Fibroblast of lung (primary cell): ENCODE measurements around the gene ANKRD65.
"Not testable (repeated sequence)": the region's sequence is repeated elsewhere in the genome, so short reads cannot be mapped to it uniquely, and the experiment has no call there.

ENCODE experiments used
- EZH2 ChIP-seq: IDR thresholded peaks from 2 replicates; pipeline ENCODE4 v1.5.1; 2012; ENCODE audit warnings: low read length, control low read depth, mild to moderate bottlenecking; ENCODE audit errors: missing control alignments
- TF ChIP-seq, protein P1 (sequence below), 2 donors: IDR thresholded peaks in 1 of 2; conservative IDR thresholded peaks in 1 of 2; 1 replicate in 1 of 2; 2 replicates in 1 of 2; pipeline ENCODE4 v1.5.1; 2011 to 2012; ENCODE audit warnings: low read length in 2 of 2, control low read depth in 1 of 2, inconsistent platforms in 1 of 2, low read depth in 1 of 2, mild to moderate bottlenecking in 1 of 2

DNA sequence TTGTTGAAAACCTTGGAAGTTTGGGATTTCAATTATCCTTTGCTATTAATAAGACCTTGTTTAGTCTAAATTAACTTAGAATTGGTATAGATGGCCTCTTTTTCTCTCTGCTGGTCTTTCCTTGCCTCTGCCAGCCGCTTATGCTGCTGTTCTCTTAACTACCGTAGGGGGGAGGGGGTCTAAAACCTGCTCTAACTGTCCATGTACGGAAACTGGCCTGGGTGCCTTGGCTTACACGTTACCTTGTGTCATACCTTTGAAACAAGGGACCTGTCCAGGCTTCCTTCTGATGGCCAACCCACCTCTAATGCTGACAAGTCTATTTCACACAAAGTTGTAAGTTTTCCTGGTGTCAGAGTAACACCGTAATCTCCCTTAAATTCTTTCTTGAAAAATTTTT is 3.7 kb downstream of the ANKRD65 start:
- TF ChIP-seq, protein P1, sequence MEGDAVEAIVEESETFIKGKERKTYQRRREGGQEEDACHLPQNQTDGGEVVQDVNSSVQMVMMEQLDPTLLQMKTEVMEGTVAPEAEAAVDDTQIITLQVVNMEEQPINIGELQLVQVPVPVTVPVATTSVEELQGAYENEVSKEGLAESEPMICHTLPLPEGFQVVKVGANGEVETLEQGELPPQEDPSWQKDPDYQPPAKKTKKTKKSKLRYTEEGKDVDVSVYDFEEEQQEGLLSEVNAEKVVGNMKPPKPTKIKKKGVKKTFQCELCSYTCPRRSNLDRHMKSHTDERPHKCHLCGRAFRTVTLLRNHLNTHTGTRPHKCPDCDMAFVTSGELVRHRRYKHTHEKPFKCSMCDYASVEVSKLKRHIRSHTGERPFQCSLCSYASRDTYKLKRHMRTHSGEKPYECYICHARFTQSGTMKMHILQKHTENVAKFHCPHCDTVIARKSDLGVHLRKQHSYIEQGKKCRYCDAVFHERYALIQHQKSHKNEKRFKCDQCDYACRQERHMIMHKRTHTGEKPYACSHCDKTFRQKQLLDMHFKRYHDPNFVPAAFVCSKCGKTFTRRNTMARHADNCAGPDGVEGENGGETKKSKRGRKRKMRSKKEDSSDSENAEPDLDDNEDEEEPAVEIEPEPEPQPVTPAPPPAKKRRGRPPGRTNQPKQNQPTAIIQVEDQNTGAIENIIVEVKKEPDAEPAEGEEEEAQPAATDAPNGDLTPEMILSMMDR (conservative IDR thresholded peaks at IDR 0.05 in 1 of 2, IDR thresholded peaks at IDR 0.05 in 1 of 2; ENCODE audit: low read depth in 1 of 2, low read length in 2 of 2) = not testable (repeated sequence)
- TF ChIP-seq EZH2 = not testable (repeated sequence)
